ENCODE data around the gene MLEC. TPM values are rescaled to one million over a fixed set of nuclear protein-coding genes. Genes with fewer than 3 reads are reported as not detected.

The MLEC gene
- total RNA-seq, 1 experiment from 2014 or later: 181 TPM

DNA sequence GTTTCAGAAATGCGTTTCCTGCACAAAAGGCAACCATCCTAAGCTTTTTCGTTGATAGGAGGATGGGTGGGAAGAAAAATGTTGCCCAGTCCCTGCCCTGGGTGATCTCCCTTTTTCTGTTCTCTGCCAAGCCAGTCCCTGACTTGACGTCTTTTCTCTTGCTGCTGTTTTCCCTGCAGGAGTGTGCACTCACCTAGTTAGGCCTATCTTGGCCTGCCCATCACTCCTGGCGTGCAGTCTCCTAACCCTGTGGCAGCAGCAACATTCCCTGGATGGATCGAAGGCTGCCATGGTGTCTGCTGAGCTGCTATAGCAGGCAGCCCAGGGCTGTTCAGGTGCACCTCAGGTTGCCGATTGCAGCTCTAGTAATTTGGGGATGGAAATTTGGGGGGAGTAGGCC is 24.5 kb downstream of the MLEC start:
- no peak overlapping the region for H2AFZ ChIP-seq (ENCODE audit: low read length)

More for the DNA sequence above, 24.5 kb downstream of the MLEC start:
- H2BK5ac ChIP-seq (ENCODE audit: insufficient read length, low read length): no peak overlapping the region
- H3K23ac ChIP-seq (ENCODE audit: insufficient read length, low read depth, low read length): no peak overlapping the region
- no peak overlapping the region for H4K8ac ChIP-seq (replicated peaks; ENCODE audit: insufficient read length, low read depth, low read length)
- no peaks in the 10 kb centered on the region; the same call in 1 of the 2 replicates for H3K79me2 ChIP-seq (ENCODE audit: insufficient read depth, low read length)
- peaks cover 20 to 38% (median 33%) of the 10 kb centered on the region in 3 experiments for H3K36me3 Mint-ChIP-seq (ENCODE audit: insufficient read depth in 1 of 3, low read depth in 3 of 3)
- H3K27ac Mint-ChIP-seq: peak overlapping the region in 1 of 3 experiments; percentile 93; a peak in 3 of 7 replicates
- H2BK120ac ChIP-seq (ENCODE audit: low read depth, low read length, poor library complexity, severe bottlenecking): no peak overlapping the region
- no peak overlapping the region for H4K5ac ChIP-seq (ENCODE audit: insufficient read length, low read depth, low read length)
- peaks cover 7% of the 10 kb centered on the region for H3K23me2 ChIP-seq (ENCODE audit: insufficient read length, low read depth, low read length, poor library complexity, severe bottlenecking)
- no peak overlapping the region for H2BK20ac ChIP-seq (ENCODE audit: low read depth, low read length, poor library complexity, severe bottlenecking)
- no peaks in the 10 kb centered on the region for H4K20me1 ChIP-seq (ENCODE audit: control insufficient read depth, insufficient read depth, insufficient read length)
- H3K9me3 Mint-ChIP-seq: no peaks in the 10 kb centered on the region
- H2BK12ac ChIP-seq (ENCODE audit: insufficient read length, low read depth, low read length): no peak overlapping the region
- WGBS (ENCODE audit: extremely low coverage, insufficient read length, low lambda C conversion rate): no CpG with 5 or more reads among the region's 6 CpGs
- H3K27me3 Mint-ChIP-seq (ENCODE audit: low read depth): no peaks in the 10 kb centered on the region; the same call in 1 of the 2 replicates
- H3K27me3 ChIP-seq (ENCODE audit: insufficient read depth, low read length): no peaks in the 10 kb centered on the region
- H3K27ac ChIP-seq (ENCODE audit: insufficient read length, low read depth, low read length): no peak overlapping the region
- H3K14ac ChIP-seq (ENCODE audit: insufficient read depth, low read length): no peak overlapping the region
- DNase-seq: peak; percentile 37
- TF ChIP-seq, protein P1, sequence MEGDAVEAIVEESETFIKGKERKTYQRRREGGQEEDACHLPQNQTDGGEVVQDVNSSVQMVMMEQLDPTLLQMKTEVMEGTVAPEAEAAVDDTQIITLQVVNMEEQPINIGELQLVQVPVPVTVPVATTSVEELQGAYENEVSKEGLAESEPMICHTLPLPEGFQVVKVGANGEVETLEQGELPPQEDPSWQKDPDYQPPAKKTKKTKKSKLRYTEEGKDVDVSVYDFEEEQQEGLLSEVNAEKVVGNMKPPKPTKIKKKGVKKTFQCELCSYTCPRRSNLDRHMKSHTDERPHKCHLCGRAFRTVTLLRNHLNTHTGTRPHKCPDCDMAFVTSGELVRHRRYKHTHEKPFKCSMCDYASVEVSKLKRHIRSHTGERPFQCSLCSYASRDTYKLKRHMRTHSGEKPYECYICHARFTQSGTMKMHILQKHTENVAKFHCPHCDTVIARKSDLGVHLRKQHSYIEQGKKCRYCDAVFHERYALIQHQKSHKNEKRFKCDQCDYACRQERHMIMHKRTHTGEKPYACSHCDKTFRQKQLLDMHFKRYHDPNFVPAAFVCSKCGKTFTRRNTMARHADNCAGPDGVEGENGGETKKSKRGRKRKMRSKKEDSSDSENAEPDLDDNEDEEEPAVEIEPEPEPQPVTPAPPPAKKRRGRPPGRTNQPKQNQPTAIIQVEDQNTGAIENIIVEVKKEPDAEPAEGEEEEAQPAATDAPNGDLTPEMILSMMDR (conservative IDR thresholded peaks at IDR 0.05): no peak
- no peaks in the 10 kb centered on the region; the same call in 1 of the 2 replicates for H3K4me1 ChIP-seq (ENCODE audit: insufficient read depth, low read length)
- H3K9me3 ChIP-seq (ENCODE audit: control insufficient read depth, low read depth, low read length): no peaks in the 10 kb centered on the region
- H2BK15ac ChIP-seq (ENCODE audit: low read depth, low read length): no peak overlapping the region
- peak overlapping the region; percentile 79 for H3K9ac ChIP-seq (ENCODE audit: extremely low read depth, insufficient read length, low read length)
- H3K18ac ChIP-seq (ENCODE audit: insufficient read length, low read depth, low read length): no peak overlapping the region
- peaks cover 19% of the 10 kb centered on the region in 2 experiments for H3K4me1 Mint-ChIP-seq
- no peak overlapping the region for H3K4ac ChIP-seq (ENCODE audit: low read depth, low read length)
- no peak overlapping the region for H4K91ac ChIP-seq (ENCODE audit: insufficient read length, low read depth, low read length)
- no peaks in the 10 kb centered on the region for H3K79me1 ChIP-seq (ENCODE audit: insufficient read depth, low read depth, low read length, poor library complexity, severe bottlenecking)
- no peak overlapping the region for H3T11ph ChIP-seq (ENCODE audit: low read length)
- H3K4me2 ChIP-seq (ENCODE audit: insufficient read depth, insufficient read length, low read length): peak overlapping the region; percentile 69
- H3K56ac ChIP-seq (ENCODE audit: insufficient read length, low read depth, low read length): no peak overlapping the region
- H3K4me3 Mint-ChIP-seq: peak overlapping the region; percentile 83 to 85
- H2AK5ac ChIP-seq (ENCODE audit: insufficient read length, low read length): no peak overlapping the region
